Measurements from ENCODE around the gene ACTMAP. TPM values are rescaled to one million over a fixed set of nuclear protein-coding genes. Genes with fewer than 3 reads are reported as not detected.

ACTMAP gene
- polyA plus RNA-seq, 6 donors from 2014 or later, result 1.9 to 5.6 (median 4.7) TPM

- no peaks in the 10 kb centered on the region for H3K36me3 Mint-ChIP-seq
- no peaks in the 10 kb centered on the region for H3K27me3 Mint-ChIP-seq
- peaks cover 18 to 33% (median 32%) of the 10 kb centered on the region in 3 donors for H3K4me1 Mint-ChIP-seq
- peak overlapping the region in 1 of 6 donors; percentile 41 for H3K27ac Mint-ChIP-seq
- H3K9me3 Mint-ChIP-seq, result no peaks in the 10 kb centered on the region
- DNase-seq, result no peak
- peak overlapping the region in 1 of 8 donors; percentile 42 for H3K4me3 Mint-ChIP-seq
- no peak for ATAC-seq (ENCODE audit: low read depth in 2 of 2)
Observed at GRCh38 chr19:40747536-40747935, 2.7 kb downstream of the ACTMAP start.

- Mint-ChIP-seq H3K27ac (no peak overlapping the region), H3K27me3 (no peaks in the 10 kb centered on the region), H3K4me1 (peaks cover 13 to 24% (median 17%) of the 10 kb centered on the region in 3 donors), H3K36me3 (no peaks in the 10 kb centered on the region), H3K9me3 (no peaks in the 10 kb centered on the region), H3K4me3 (no peak overlapping the region)
- DNase-seq (no peak), ATAC-seq (ENCODE audit: low read depth in 2 of 2) (no peak)
Observed at GRCh38 chr19:40745402-40745780, 4.9 kb downstream of the ACTMAP start.

GRCh38 chr19:40744554-40745401 is 5.5 kb downstream of the ACTMAP start:
- Mint-ChIP-seq H3K4me3 (no peak overlapping the region), H3K27me3 (no peaks in the 10 kb centered on the region), H3K4me1 (peaks cover 8 to 17% (median 11%) of the 10 kb centered on the region in 3 donors), H3K36me3 (no peaks in the 10 kb centered on the region), H3K27ac (no peak overlapping the region), H3K9me3 (no peaks in the 10 kb centered on the region)
- ATAC-seq (ENCODE audit: low read depth in 2 of 2) (peak in 1 of 2 donors; percentile 35), DNase-seq (no peak)

- Mint-ChIP-seq H3K4me3 (no peak overlapping the region), H3K9me3 (no peaks in the 10 kb centered on the region), H3K27ac (no peak overlapping the region), H3K4me1 (peaks cover 3 to 11% (median 4%) of the 10 kb centered on the region in 3 donors), H3K36me3 (peaks cover 0 to 7% of the 10 kb centered on the region in 2 donors), H3K27me3 (no peaks in the 10 kb centered on the region)
- no peak for ATAC-seq (ENCODE audit: low read depth in 2 of 2)
- no peak for DNase-seq
Observed at GRCh38 chr19:40743926-40744325, 6.4 kb downstream of the ACTMAP start.

- DNase-seq, result no peak
- Mint-ChIP-seq H3K4me1 (peaks cover 3 to 6% (median 4%) of the 10 kb centered on the region in 3 donors), H3K27ac (no peak overlapping the region), H3K27me3 (no peaks in the 10 kb centered on the region), H3K4me3 (no peak overlapping the region), H3K36me3 (peaks cover 0 to 10% of the 10 kb centered on the region in 2 donors), H3K9me3 (no peaks in the 10 kb centered on the region)
- no peak for ATAC-seq (ENCODE audit: low read depth in 2 of 2)
Observed at GRCh38 chr19:40742886-40743285, 7.4 kb downstream of the ACTMAP start.

GRCh38 chr19:40742477-40742876 is 7.8 kb downstream of the ACTMAP start:
- no peaks in the 10 kb centered on the region for H3K9me3 Mint-ChIP-seq
- H3K36me3 Mint-ChIP-seq, result peaks cover 0 to 10% of the 10 kb centered on the region in 2 donors
- no peak overlapping the region for H3K27ac Mint-ChIP-seq
- no peak for ATAC-seq (ENCODE audit: low read depth in 2 of 2)
- no peak for DNase-seq
- H3K4me1 Mint-ChIP-seq, result peaks cover 3 to 6% (median 4%) of the 10 kb centered on the region in 3 donors
- H3K27me3 Mint-ChIP-seq, result no peaks in the 10 kb centered on the region
- H3K4me3 Mint-ChIP-seq, result no peak overlapping the region

- no peak for ATAC-seq (ENCODE audit: low read depth in 2 of 2)
- Mint-ChIP-seq H3K27ac (peak overlapping the region in 2 of 6 donors; percentile 54 to 63), H3K4me1 (peaks cover 3 to 6% (median 4%) of the 10 kb centered on the region in 3 donors), H3K36me3 (peaks cover 0 to 10% of the 10 kb centered on the region in 2 donors), H3K27me3 (no peaks in the 10 kb centered on the region), H3K4me3 (peak overlapping the region in 2 of 8 donors; percentile 53 to 68), H3K9me3 (no peaks in the 10 kb centered on the region)
- DNase-seq, result no peak
Observed at GRCh38 chr19:40741527-40742390, 8.5 kb downstream of the ACTMAP start.

- no peaks in the 10 kb centered on the region for H3K9me3 Mint-ChIP-seq
- H3K27ac Mint-ChIP-seq, result no peak overlapping the region
- ATAC-seq (ENCODE audit: low read depth in 2 of 2), result no peak
Observed at GRCh38 chr19:40740747-40741146, 9.5 kb downstream of the ACTMAP start.

GRCh38 chr19:40739871-40740703 is 10.2 kb downstream of the ACTMAP start:
- peaks cover 3 to 6% (median 4%) of the 10 kb centered on the region in 3 donors for H3K4me1 Mint-ChIP-seq
- H3K27ac Mint-ChIP-seq, result no peak overlapping the region
- no peaks in the 10 kb centered on the region for H3K9me3 Mint-ChIP-seq
- ATAC-seq (ENCODE audit: low read depth in 2 of 2), result no peak
- H3K27me3 Mint-ChIP-seq, result no peaks in the 10 kb centered on the region
- no peak for DNase-seq
- H3K36me3 Mint-ChIP-seq, result peaks cover 6 to 19% of the 10 kb centered on the region in 2 donors
- no peak overlapping the region for H3K4me3 Mint-ChIP-seq

More at GRCh38 chr19:40740747-40741146, 9.5 kb downstream of the ACTMAP start:
- no peak for DNase-seq
- Mint-ChIP-seq H3K36me3 (peaks cover under 1 to 12% of the 10 kb centered on the region in 2 donors), H3K4me1 (peaks cover 3 to 6% (median 4%) of the 10 kb centered on the region in 3 donors), H3K4me3 (no peak overlapping the region), H3K27me3 (no peaks in the 10 kb centered on the region)

GRCh38 chr19:40739030-40739839 is 11.0 kb downstream of the ACTMAP start:
- H3K27me3 Mint-ChIP-seq, result no peaks in the 10 kb centered on the region
- H3K4me3 Mint-ChIP-seq, result no peak overlapping the region
- no peak for ATAC-seq (ENCODE audit: low read depth in 2 of 2)
- no peaks in the 10 kb centered on the region for H3K9me3 Mint-ChIP-seq
- no peak overlapping the region for H3K27ac Mint-ChIP-seq
- H3K36me3 Mint-ChIP-seq, result peaks cover 10 to 19% of the 10 kb centered on the region in 2 donors
- H3K4me1 Mint-ChIP-seq, result peaks cover 3 to 6% (median 4%) of the 10 kb centered on the region in 3 donors
- DNase-seq, result no peak

GRCh38 chr19:40737102-40737644 is 13.1 kb downstream of the ACTMAP start:
- H3K9me3 Mint-ChIP-seq, result no peaks in the 10 kb centered on the region
- H3K4me1 Mint-ChIP-seq, result peaks cover 3 to 6% (median 4%) of the 10 kb centered on the region in 3 donors
- no peak overlapping the region for H3K4me3 Mint-ChIP-seq
- no peaks in the 10 kb centered on the region for H3K27me3 Mint-ChIP-seq
- DNase-seq (no peak), ATAC-seq (ENCODE audit: low read depth in 2 of 2) (no peak)
- H3K36me3 Mint-ChIP-seq, result peaks cover 18 to 33% of the 10 kb centered on the region in 2 donors
- no peak overlapping the region for H3K27ac Mint-ChIP-seq

GRCh38 chr19:40736661-40737060 is 13.6 kb downstream of the ACTMAP start:
- Mint-ChIP-seq H3K4me3 (no peak overlapping the region), H3K36me3 (peaks cover 18 to 33% of the 10 kb centered on the region in 2 donors), H3K27ac (no peak overlapping the region), H3K9me3 (no peaks in the 10 kb centered on the region), H3K4me1 (peaks cover 0 to 2% (median 0%) of the 10 kb centered on the region in 3 donors), H3K27me3 (no peaks in the 10 kb centered on the region)
- DNase-seq, result no peak
- no peak for ATAC-seq (ENCODE audit: low read depth in 2 of 2)

Measured in naive B cell (primary cell).